ENCODE results near the gene PTCSC3. TPM values are rescaled to one million over a fixed set of nuclear protein-coding genes. Genes with fewer than 3 reads are reported as not detected.

Gene PTCSC3
- total RNA-seq, 2 experiments from 2014 or later, result not detected

GRCh38 chr14:36096090-36096489, 80.4 kb downstream of the PTCSC3 start:
- Mint-ChIP-seq H3K9me3 (no peaks in the 10 kb centered on the region), H3K4me1 (ENCODE audit: low read depth) (no peaks in the 10 kb centered on the region), H3K27ac (no peak overlapping the region), H3K4me3 (no peak overlapping the region), H3K36me3 (ENCODE audit: low read depth) (no peaks in the 10 kb centered on the region), H3K27me3 (peaks cover 47% of the 10 kb centered on the region)
- H3K9me3 ChIP-seq (ENCODE audit: control insufficient read depth in 1 of 2, insufficient read depth in 1 of 2, low read length in 2 of 2), result peaks cover 0 to 4% of the 10 kb centered on the region in 2 experiments
- no peaks in the 10 kb centered on the region for H3K36me3 ChIP-seq (ENCODE audit: insufficient read depth, low read length)
- CTCF ChIA-PET, result no interaction called here
- TF ChIP-seq CTCF (IDR thresholded peaks at IDR 0.05), result no peak
- no peaks in the 10 kb centered on the region for H3K4me1 ChIP-seq (ENCODE audit: insufficient read depth, low read length)
- intact Hi-C loops (cut with DNase I, micrococcal nuclease), result no loop called here
- POLR2A ChIA-PET, result no interaction called here
- no peak overlapping the region for H3K4me3 ChIP-seq (ENCODE audit: low read length)
- no peak overlapping the region for H3K27ac ChIP-seq (ENCODE audit: low read depth in 1 of 2, low read length in 2 of 2)
- no peak for ATAC-seq (ENCODE audit: poor library complexity)
- H3K27me3 ChIP-seq (ENCODE audit: control insufficient read depth in 1 of 2, insufficient read depth in 2 of 2, low read length in 2 of 2), result peaks cover 0 to 7% of the 10 kb centered on the region in 2 experiments
- DNase-seq, result no peak

GRCh38 chr14:36094963-36095362, 81.6 kb downstream of the PTCSC3 start:
- H3K27me3 ChIP-seq (ENCODE audit: control insufficient read depth in 1 of 2, insufficient read depth in 2 of 2, low read length in 2 of 2), result peaks cover 0 to 7% of the 10 kb centered on the region in 2 experiments
- H3K4me3 Mint-ChIP-seq, result no peak overlapping the region
- intact Hi-C loops (cut with DNase I, micrococcal nuclease), result no loop called here

GRCh38 chr14:36091096-36091495, 85.4 kb downstream of the PTCSC3 start:
- no peak overlapping the region for H3K27ac ChIP-seq (ENCODE audit: low read depth in 1 of 2, low read length in 2 of 2)
- no peak overlapping the region for H3K4me3 ChIP-seq (ENCODE audit: low read length)
- ChIA-PET POLR2A (no interaction called here), CTCF (no interaction called here)
- ATAC-seq (ENCODE audit: poor library complexity), result no peak
- H3K27me3 ChIP-seq (ENCODE audit: control insufficient read depth in 1 of 2, insufficient read depth in 2 of 2, low read length in 2 of 2), result peaks cover 0 to 7% of the 10 kb centered on the region in 2 experiments
- H3K4me1 Mint-ChIP-seq (ENCODE audit: low read depth), result no peaks in the 10 kb centered on the region
- H3K9me3 Mint-ChIP-seq, result no peaks in the 10 kb centered on the region
- DNase-seq, result no peak
- no peaks in the 10 kb centered on the region for H3K4me1 ChIP-seq (ENCODE audit: insufficient read depth, low read length)
- no peak for TF ChIP-seq CTCF (IDR thresholded peaks at IDR 0.05)
- no peaks in the 10 kb centered on the region for H3K36me3 ChIP-seq (ENCODE audit: insufficient read depth, low read length)
- intact Hi-C loops (cut with DNase I, micrococcal nuclease), result no loop called here
- no peak overlapping the region for H3K4me3 Mint-ChIP-seq
- no peaks in the 10 kb centered on the region for H3K36me3 Mint-ChIP-seq (ENCODE audit: low read depth)
- no peaks in the 10 kb centered on the region for H3K9me3 ChIP-seq (ENCODE audit: control insufficient read depth in 1 of 2, insufficient read depth in 1 of 2, low read length in 2 of 2)
- no peak overlapping the region for H3K27ac Mint-ChIP-seq
- H3K27me3 Mint-ChIP-seq, result peaks cover 27% of the 10 kb centered on the region

More at GRCh38 chr14:36094963-36095362, 81.6 kb downstream of the PTCSC3 start:
- CTCF ChIA-PET, result no interaction called here
- no peak for DNase-seq
- no peak overlapping the region for H3K27ac ChIP-seq (ENCODE audit: low read depth in 1 of 2, low read length in 2 of 2)
- no peaks in the 10 kb centered on the region for H3K9me3 Mint-ChIP-seq
- no peak for TF ChIP-seq CTCF (IDR thresholded peaks at IDR 0.05)
- no peaks in the 10 kb centered on the region for H3K4me1 Mint-ChIP-seq (ENCODE audit: low read depth)
- ATAC-seq (ENCODE audit: poor library complexity), result no peak
- no peaks in the 10 kb centered on the region for H3K36me3 ChIP-seq (ENCODE audit: insufficient read depth, low read length)
- no peaks in the 10 kb centered on the region for H3K36me3 Mint-ChIP-seq (ENCODE audit: low read depth)
- no peaks in the 10 kb centered on the region for H3K4me1 ChIP-seq (ENCODE audit: insufficient read depth, low read length)
- no peak overlapping the region for H3K27ac Mint-ChIP-seq
- POLR2A ChIA-PET, result no interaction called here
- H3K27me3 Mint-ChIP-seq, result peaks cover 43% of the 10 kb centered on the region
- peaks cover 0 to 4% of the 10 kb centered on the region in 2 experiments for H3K9me3 ChIP-seq (ENCODE audit: control insufficient read depth in 1 of 2, insufficient read depth in 1 of 2, low read length in 2 of 2)
- no peak overlapping the region for H3K4me3 ChIP-seq (ENCODE audit: low read length)
